Measurements from ENCODE around the gene SETDB1.

DNA sequence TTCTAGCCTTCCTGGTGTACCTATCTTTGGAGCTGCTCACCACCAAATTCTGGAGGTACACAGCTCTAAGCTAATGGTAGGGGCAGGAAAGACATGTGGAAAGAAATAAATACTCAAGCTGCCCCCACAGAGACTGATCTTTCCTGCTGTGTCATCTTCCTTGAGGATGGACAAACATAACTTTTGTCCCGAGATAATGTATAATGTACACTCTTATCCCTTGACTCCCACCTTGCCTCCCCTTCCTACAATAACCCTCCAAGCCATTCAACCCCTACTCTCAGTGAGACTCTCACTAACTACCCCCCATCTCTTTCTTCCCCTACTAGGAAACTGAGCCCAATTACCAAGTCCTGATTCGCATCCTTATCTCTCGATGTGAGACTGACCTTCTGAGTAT lies 68.1 kb downstream of the SETDB1 start:
- TF ChIP-seq, protein P1, sequence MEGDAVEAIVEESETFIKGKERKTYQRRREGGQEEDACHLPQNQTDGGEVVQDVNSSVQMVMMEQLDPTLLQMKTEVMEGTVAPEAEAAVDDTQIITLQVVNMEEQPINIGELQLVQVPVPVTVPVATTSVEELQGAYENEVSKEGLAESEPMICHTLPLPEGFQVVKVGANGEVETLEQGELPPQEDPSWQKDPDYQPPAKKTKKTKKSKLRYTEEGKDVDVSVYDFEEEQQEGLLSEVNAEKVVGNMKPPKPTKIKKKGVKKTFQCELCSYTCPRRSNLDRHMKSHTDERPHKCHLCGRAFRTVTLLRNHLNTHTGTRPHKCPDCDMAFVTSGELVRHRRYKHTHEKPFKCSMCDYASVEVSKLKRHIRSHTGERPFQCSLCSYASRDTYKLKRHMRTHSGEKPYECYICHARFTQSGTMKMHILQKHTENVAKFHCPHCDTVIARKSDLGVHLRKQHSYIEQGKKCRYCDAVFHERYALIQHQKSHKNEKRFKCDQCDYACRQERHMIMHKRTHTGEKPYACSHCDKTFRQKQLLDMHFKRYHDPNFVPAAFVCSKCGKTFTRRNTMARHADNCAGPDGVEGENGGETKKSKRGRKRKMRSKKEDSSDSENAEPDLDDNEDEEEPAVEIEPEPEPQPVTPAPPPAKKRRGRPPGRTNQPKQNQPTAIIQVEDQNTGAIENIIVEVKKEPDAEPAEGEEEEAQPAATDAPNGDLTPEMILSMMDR (IDR thresholded peaks at IDR 0.05), result no peak
- no peak for TF ChIP-seq POLR2A (IDR thresholded peaks at IDR 0.05)

Measured in adrenal gland (tissue), 5 donors.